HepG2 (cell line): ENCODE measurements around the gene LGALS8. TPM values are rescaled to one million over a fixed set of nuclear protein-coding genes. Genes with fewer than 3 reads are reported as not detected.

ENCODE experiments used
- CREB1 ChIP-seq, 2 experiments: fragments of 450-650 bp in 1 of 2; IDR thresholded peaks; 2 replicates each; pipeline ENCODE4 v1.6.1; 2016 to 2017; ENCODE audit warnings: control low read depth in 1 of 2, mild to moderate bottlenecking in 1 of 2, missing compliant biosample characterization in 1 of 2, missing genetic modification characterization in 1 of 2
- GATAD2A ChIP-seq: IDR thresholded peaks from 2 replicates; pipeline ENCODE4 v1.6.1; 2016
- GLI4 ChIP-seq: sonication (generic); formaldehyde crosslinking; IDR thresholded peaks from 2 replicates; pipeline ENCODE4 v1.5.1; 2020; ENCODE audit warnings: missing genetic modification reagents, mild to moderate bottlenecking, moderate library complexity, borderline replicate concordance
- JDP2 ChIP-seq: sonication (generic); formaldehyde crosslinking; IDR thresholded peaks from 2 replicates; pipeline ENCODE4 v1.8.1; 2022; ENCODE audit warnings: missing genetic modification reagents, borderline replicate concordance
- MED1 ChIP-seq: sonication (generic); formaldehyde crosslinking; IDR thresholded peaks from 2 replicates; pipeline ENCODE4 v1.4.0; 2020; ENCODE audit warnings: missing genetic modification reagents
- NFATC3 ChIP-seq: sonication (generic); formaldehyde crosslinking; IDR thresholded peaks from 2 replicates; pipeline ENCODE4 v1.5.1; 2020; ENCODE audit warnings: mild to moderate bottlenecking, missing genetic modification reagents
- NFKB2 ChIP-seq: sonication (generic); formaldehyde crosslinking; IDR thresholded peaks from 2 replicates; pipeline ENCODE4 v1.4.0; 2020; ENCODE audit warnings: missing genetic modification reagents, borderline replicate concordance
- NR3C1 ChIP-seq: sonication (generic); formaldehyde crosslinking; IDR thresholded peaks from 2 replicates; pipeline ENCODE4 v1.4.0; 2020; ENCODE audit warnings: missing genetic modification reagents
- SALL1 ChIP-seq: sonication (generic); formaldehyde crosslinking; IDR thresholded peaks from 2 replicates; pipeline ENCODE4 v1.8.0; 2022; ENCODE audit warnings: mild to moderate bottlenecking, missing genetic modification reagents
- SP2 ChIP-seq: sonication (generic); formaldehyde crosslinking; IDR thresholded peaks from 2 replicates; pipeline ENCODE4 v1.5.1; 2020; ENCODE audit warnings: mild to moderate bottlenecking, missing genetic modification reagents
- SP4 ChIP-seq: sonication (generic); formaldehyde crosslinking; IDR thresholded peaks from 2 replicates; pipeline ENCODE4 v1.8.1; 2023; ENCODE audit warnings: mild to moderate bottlenecking, missing genetic modification reagents
- TEAD2 ChIP-seq: sonication (generic); formaldehyde crosslinking; IDR thresholded peaks from 2 replicates; pipeline ENCODE4 v1.9.0; 2021; ENCODE audit warnings: missing genetic modification reagents
- THRA ChIP-seq: sonication (generic); formaldehyde crosslinking; IDR thresholded peaks from 2 replicates; pipeline ENCODE4 v1.4.0; 2020; ENCODE audit warnings: missing genetic modification reagents, borderline replicate concordance
- YY1 ChIP-seq: IDR thresholded peaks from 2 replicates; pipeline ENCODE4 v1.6.1; 2011; ENCODE audit warnings: low read length, low read depth, moderate library complexity, mild to moderate bottlenecking; ENCODE audit not compliant: insufficient read depth, insufficient replicate concordance
- ZNF468 ChIP-seq: sonication (generic); formaldehyde crosslinking; IDR thresholded peaks from 2 replicates; pipeline ENCODE4 v1.8.0; 2022; ENCODE audit warnings: mild to moderate bottlenecking, moderate library complexity, missing genetic modification reagents
- ZNF574 ChIP-seq: sonication (generic); formaldehyde crosslinking; IDR thresholded peaks from 2 replicates; pipeline ENCODE4 v1.4.0; 2020; ENCODE audit warnings: missing genetic modification reagents
- ZNF619 ChIP-seq: sonication (generic); formaldehyde crosslinking; IDR thresholded peaks from 2 replicates; pipeline ENCODE4 v1.4.0; 2020; ENCODE audit warnings: mild to moderate bottlenecking, missing genetic modification reagents
- ZNF646 ChIP-seq: sonication (generic); formaldehyde crosslinking; IDR thresholded peaks from 2 replicates; pipeline ENCODE4 v1.9.0; 2021; ENCODE audit warnings: mild to moderate bottlenecking, missing genetic modification reagents
- ZNF737 ChIP-seq: sonication (generic); formaldehyde crosslinking; IDR thresholded peaks from 2 replicates; pipeline ENCODE4 v1.5.0; 2020; ENCODE audit warnings: missing genetic modification reagents, mild to moderate bottlenecking, borderline replicate concordance
- polyA plus RNA-seq, 8 experiments: library from polyadenylated mRNA; depleted of rRNA in 3 of 8; stranded (reverse) in 7 of 8; unstranded in 1 of 8; fragments of >200 nt; fragmentation: Illumina TruSeq in 4 of 8; extraction: Trizol in 4 of 8; gene quantifications; 2 replicates each; pipeline versions ENCODE4 v1.2.1 to v1.2.3, GENCODE V29; 2011 to 2016; ENCODE audit warnings: low read depth in 4 of 8, missing spikeins in 1 of 8, mixed read lengths in 1 of 8; ENCODE audit not compliant: insufficient read depth in 1 of 8
- total RNA-seq, 5 experiments: library from RNA; depleted of rRNA; stranded (reverse); fragments of >200 nt; fragmentation: Illumina TruSeq; extraction: Trizol; gene quantifications; 2 replicates each; pipeline ENCODE4 v1.2.3, GENCODE V29; 2016; ENCODE audit warnings: low read depth in 1 of 5

The LGALS8 gene
- total and polyA plus RNA-seq, 2 of the 13 experiments (the other 11 are each of a cell fraction or from before 2014, with no cell fraction given), result 29.3 to 185 TPM

GRCh38 chr1:236516929-236517704 is 6.7 kb upstream of the LGALS8 start (continued):
- peak; percentile 36; the same call in 1 of the 2 replicates for TF ChIP-seq SALL1 (CRISPR knock-in tag)
- TF ChIP-seq JDP2 (CRISPR knock-in tag), result no peak
- TF ChIP-seq ZNF574 (CRISPR knock-in tag), result no peak
- TF ChIP-seq SP4 (CRISPR knock-in tag), result no peak
- no peak for TF ChIP-seq NFKB2 (CRISPR knock-in tag)
- TF ChIP-seq SP2, result no peak
- TF ChIP-seq GLI4, result no peak
- no peak for TF ChIP-seq ZNF619 (CRISPR knock-in tag)
- peak; percentile 68 for TF ChIP-seq GATAD2A (CRISPR knock-in tag)
- peak; percentile 60; the same call in 1 of the 2 replicates for TF ChIP-seq THRA (CRISPR knock-in tag)
- TF ChIP-seq TEAD2 (CRISPR knock-in tag), result no peak
- TF ChIP-seq NFATC3 (CRISPR knock-in tag), result no peak
- TF ChIP-seq ZNF468, result no peak
- no peak for TF ChIP-seq ZNF737
- TF ChIP-seq CREB1 (IDR thresholded peaks at IDR 0.05), result no peak
- no peak for TF ChIP-seq CREB1 (CRISPR knock-in tag; IDR thresholded peaks at IDR 0.05)
- TF ChIP-seq MED1 (CRISPR knock-in tag), result peak; percentile 65
- no peak for TF ChIP-seq ZNF646 (CRISPR knock-in tag)
- no peak for TF ChIP-seq YY1
- no peak for TF ChIP-seq NR3C1
